Posterior cingulate gyrus (tissue), 11 donors: ENCODE data around the gene TCEA2.

ENCODE experiments used
- DNase-seq, 10 donors: peaks; one replicate each; pipeline versions ENCODE4 v3.0.0 to v3.0.0-alpha.2; 2020 to 2021; ENCODE audit warnings: mixed read lengths in 3 of 10
- intact Hi-C: fragments of 100-400 bp; cut with DNase I; formaldehyde crosslinking; loops from one replicate; pipeline ENCODE4 v1.15.1; 2023

TCEA2 gene

GRCh38 chr20:64035066-64035932, 27.7 kb upstream of the TCEA2 start:
- DNase-seq: no peak
- intact Hi-C loops: no loop called here

DNA sequence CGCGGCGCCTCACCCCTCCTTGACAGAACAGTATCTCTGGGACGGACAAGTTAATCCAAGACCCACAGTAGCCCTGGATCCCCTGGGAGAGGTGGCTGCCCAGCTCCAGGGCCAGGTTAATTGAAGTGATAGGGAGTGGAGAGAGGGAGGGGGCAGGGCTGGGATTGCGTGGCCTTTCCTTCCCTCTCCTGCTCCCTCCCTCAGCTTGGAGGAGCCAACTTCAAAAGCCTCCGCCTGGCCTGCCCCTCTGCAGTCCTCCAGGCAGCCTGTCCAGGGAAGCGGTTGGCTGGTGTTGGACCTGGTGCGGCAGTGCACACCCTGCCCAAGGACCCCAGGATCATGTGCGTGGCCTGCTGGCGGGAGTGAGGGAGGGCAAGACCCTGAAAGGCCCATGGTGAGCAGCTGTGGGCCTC, 27.1 kb upstream of the TCEA2 start, which contains the start of gene C20orf204:
TSS of gene C20orf204 (plus strand) at position 250 of the 413 bp plus-strand sequence. CDS start at position 392, 142 bp downstream.
- no peak for DNase-seq
- intact Hi-C loops: no loop called here

DNA sequence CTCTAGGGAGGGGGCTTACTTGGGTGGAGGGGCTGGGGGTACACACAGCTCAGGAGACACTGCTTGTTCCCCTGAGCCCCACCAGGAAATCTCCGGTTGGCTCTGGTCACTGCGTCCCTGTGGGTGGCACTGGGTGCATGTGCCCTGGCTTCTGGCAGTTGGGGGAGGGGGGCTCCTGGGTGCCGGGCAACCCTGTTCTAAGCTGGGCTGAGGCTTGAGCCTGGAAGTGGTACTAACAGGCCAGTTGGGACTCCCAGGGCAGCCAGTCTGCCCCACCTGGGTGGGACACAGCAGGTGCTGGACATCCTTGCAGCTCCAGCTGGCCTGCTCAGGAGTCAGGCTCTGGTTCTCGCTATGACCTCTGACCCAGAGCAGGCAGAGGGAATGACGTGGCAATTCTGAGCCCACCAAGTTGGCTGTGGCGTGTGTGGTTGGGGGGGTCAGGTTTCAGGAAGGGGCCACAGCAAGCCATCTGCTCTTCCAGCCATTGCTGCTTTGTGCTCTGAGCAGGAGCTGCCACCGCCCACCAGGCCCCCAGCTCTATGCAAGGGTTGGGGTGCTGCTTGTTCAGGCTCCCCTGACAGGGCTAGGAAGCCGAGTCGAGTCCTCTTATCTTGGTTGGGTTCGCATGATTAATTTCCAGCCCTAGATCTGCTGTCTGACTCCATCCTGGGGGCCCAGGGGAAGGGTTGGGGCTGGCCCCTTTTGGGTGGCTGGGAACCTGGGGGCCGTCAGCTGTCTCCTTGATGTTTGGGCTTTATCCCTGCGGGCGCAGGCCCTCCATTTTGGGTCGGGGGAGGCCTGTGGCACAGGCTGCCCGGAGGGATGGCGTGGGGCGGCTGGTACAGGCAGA, 26.4 kb upstream of the TCEA2 start:
- intact Hi-C loops: no loop called here
- no peak for DNase-seq

GRCh38 chr20:64037199-64037497, 25.9 kb upstream of the TCEA2 start:
- no peak for DNase-seq

GRCh38 chr20:64037498-64038213, 25.3 kb upstream of the TCEA2 start:
- intact Hi-C loops: no loop called here
- no peak for DNase-seq

More at GRCh38 chr20:64037199-64037497, 25.9 kb upstream of the TCEA2 start:
- intact Hi-C loops: no loop called here

DNA sequence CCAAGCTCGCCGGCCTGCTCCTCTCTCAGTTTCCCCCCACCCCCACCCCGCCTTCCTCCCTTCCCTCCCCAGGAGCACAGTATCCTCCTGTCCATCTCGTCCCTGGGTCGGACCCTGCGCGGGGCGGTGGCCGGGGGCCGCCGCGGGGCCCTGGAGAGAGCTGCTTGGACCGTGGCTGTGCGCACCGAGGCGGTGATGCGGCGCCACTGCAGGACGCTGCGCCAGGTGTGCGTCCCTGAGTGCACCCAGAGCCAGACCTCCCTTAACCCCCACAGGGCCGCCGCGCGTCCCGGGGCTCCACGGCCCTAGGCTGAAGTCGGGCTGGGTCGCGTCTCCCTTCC, 24.8 kb upstream of the TCEA2 start:
- DNase-seq: no peak
- intact Hi-C loops: no loop called here

- intact Hi-C loops: no loop called here
- peak in 6 of 10 donors; percentile 28 to 92 (median 46) for DNase-seq
Measured at GRCh38 chr20:64038565-64039292, 24.3 kb upstream of the TCEA2 start.

DNA sequence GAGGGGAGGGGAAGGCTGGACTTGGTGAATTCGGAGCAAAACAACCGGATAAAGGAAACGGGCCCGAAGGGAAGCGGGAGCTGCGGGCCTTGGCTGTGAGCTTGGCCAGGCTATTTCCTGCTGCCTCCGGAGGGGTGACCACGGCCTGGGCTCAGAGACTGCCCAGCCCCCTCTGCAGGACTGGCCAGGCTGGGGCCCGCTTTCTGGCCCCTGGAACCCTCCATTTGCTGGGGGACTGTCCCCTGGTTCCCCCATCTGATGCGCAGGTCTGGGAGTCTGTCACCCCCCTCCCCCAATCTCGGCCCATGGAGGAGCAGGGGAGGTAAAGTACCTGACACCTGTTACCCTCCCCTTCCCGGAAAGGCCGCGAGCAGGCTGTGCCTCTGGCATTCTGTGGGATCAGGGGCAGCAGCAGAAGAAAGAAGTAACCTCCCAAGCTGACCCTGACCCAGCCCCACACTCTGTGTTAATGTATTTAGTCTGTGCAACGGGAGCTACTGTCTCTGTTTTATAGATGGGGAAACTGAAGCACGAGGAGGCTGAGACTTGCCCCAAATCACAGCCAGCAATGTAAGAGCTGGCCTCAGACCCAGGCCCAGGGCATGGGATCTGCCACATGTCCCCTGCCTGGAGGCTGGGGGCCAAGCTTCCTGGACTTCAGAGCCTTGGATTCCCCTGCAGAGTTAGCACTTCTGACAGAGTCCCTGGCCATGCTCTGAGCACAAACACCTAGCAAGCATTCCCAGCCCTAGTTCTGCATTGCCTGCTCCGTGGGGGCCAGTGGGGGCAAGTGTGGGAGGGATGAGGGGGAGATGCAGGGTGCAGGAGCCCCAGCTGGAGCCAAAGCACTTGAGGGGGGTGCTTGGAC, 23.5 kb upstream of the TCEA2 start:
- intact Hi-C loops: no loop called here
- no peak for DNase-seq

DNA sequence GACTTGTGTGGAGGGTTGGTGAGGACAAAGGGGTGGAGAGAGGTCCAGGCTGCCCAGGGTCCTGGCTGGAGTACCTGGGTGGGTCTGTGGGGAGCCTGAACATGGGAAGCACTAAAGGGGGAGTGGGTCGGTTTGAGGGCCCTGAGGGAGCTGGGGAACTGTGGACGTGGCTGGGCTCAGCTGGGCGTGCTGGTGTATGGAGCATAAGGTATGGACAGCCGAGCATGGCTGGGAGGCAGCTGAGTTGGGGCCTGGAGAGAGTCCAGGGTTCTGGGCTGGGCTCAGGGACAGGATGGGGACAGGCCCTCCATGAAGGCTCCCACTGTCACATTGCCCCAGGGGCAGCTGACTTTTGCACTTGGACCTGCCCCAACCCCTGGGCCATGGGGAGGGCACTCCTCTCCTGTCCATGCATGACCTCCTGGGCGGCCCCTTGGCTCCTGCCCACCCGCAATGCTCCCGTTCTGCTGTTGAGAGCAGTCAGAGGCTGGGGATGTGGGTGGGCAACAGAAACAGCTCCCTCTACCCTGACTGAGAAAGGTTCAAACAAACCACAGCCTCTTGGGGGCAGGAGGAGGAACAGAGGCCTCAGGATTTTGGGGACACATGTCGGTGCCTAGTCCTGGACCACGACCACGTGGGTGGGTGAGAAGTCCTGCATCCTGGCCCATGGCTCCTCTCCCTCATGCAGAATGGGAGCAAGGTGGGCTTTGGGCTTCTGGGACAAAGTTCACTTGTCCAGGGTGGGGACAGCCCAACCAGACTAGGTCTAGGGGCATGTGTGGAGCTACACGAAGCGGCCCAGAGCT, 22.6 kb upstream of the TCEA2 start:
- intact Hi-C loops: no loop called here
- no peak for DNase-seq

DNA sequence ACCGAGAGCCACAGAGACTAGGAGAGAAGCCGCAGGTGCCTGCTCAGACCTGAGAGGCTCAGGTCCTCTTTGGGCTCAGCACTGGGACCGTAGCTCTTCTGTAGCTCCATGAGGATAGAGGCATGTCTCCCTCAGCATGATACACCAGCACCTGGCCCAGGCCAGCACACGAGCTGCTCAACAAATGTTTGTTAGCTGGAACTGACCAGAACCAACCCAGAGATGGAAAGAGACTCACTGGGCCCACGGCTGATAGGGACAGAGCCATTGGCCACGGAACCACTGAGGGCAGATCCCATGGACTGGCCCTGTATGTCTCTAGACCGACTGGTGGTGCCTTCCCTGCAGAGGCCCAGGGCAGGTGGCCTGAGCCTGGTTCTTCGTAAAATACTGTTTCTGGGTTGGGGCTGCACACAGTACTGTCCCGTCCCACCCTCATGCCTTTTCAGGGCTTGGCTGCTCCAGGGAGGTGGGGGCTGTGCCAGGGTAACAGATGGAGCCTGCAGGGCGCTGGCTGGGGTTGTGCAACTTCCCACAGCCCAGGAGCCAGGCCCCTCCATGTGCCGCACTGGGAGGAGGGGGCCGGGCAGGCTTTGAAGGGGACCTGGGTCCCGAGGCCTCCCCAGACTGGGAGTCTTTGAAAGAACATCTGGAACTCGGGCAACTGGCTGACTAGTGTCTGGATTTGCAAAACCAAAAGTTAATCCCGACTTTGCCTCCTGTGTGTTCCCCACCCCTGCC, 21.8 kb upstream of the TCEA2 start:
- intact Hi-C loops: no loop called here
- no peak for DNase-seq

DNA sequence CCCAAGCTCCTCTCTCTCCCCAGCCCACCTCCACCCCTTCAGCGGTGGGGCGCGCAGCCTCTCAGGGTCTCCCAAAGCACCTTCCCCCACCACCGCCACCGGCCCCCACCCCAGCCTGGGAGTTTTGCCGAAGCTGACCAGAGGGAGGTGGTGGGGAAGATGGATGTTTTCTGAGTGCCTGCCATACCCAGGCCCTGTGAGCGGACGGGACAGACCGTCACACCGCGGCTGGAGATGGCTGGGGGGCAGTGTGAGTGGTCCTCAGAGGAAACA, 21.3 kb upstream of the TCEA2 start:
- DNase-seq: no peak
- intact Hi-C loops: no loop called here

DNA sequence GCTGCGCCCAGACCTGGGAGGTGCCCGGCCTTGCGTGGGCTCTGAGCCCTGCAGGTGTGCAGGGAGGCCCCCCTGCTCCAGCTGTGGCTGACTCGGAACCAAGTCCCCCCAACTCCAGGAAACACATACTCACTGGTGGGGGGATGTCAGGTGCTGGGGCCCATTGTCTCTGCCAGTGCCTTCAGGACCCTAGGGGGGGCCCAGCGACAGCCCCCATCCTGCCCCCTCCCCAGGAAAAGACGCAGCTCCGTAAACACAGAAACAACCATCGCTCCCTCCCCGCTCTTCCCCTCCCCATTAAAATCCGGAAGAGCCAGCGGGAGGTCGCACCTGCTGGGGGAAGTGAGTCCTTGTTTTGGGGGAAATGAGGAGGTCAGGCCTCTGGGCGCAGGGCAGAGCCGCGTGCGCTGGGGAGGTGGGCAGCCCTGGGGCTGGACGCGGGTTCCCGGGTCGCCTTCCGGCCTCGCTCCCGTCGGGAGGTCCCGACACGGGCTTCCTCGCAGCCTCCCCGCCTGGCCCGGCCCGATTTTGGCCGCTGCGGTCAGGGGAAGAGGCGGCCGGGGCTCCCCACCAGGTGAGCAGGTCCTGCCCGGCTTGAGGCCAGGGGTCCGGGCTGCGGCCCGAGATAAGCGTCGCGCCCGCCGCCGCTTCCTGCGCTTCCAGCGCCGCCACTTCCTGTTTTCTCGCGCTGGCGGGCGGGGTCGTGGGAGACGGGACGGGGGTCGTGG, 20.8 kb upstream of the TCEA2 start:
- DNase-seq: no peak
- intact Hi-C loops: no loop called here

DNA sequence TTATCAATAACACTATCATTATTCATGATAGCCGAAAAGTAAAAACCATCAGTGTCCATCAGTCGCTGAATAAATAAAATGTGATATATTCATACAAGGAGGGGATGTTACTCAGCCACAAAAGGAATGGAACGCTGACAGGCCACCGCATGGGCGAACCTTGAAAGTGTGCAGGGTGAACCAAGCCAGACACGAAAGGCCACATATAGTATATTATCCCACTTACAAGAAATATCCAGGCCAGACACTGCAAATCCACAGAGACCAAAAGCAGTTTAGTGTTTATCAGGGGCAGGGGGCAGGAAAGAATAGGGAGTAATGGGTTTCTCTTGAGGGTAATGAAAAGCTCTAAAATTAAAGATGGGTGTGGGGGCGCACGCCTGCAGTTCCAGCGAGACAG, 19.2 kb upstream of the TCEA2 start:
- intact Hi-C loops: no loop called here
- no peak for DNase-seq

- intact Hi-C loops: no loop called here
- no peak for DNase-seq
Measured at GRCh38 chr20:64044484-64045247, 18.3 kb upstream of the TCEA2 start.

DNA sequence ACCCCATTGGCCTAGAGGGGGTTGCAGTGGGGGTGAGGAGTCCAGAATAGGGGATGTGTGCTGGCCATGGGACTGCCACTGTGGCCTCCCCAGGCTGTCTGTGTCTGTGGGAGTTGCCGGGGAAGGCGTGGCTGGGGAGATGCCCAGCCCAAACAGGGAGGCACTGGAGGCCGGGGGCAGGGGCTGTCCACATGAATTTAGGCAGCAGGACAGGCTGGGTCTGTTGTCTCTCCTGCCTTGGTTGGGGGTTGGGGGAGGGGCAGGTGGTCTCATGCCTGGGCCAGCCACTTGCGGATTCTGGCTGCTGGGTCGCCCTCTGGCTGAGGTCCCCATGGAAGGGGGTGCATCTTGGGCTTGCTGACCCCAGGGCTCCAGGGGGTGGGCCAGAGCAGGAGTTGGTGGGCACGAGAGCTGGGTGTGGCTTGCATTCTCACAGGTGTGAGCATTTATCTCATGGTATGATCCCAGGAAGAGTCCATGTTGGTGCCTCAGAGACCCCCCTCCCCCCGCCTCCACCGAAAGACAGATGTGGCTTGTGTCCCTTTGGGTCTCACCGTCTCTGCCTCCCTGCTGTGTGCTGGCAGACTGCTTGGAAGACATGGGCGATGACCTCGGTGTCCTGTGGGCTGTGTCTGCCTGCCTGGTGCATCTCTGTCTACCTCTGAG, 17.5 kb upstream of the TCEA2 start:
- intact Hi-C loops: no loop called here
- DNase-seq: no peak

- no peak for DNase-seq
- intact Hi-C loops: no loop called here
Measured at GRCh38 chr20:64047046-64047389, 16.0 kb upstream of the TCEA2 start.
